HG03280 (cell line): ENCODE measurements around the gene PID1.

Source experiments
- ATAC-seq: cut with Tn5 transposase; IDR thresholded peaks from one replicate; pipeline ENCODE4 v1.9.1; 2021; ENCODE audit warnings: mild to moderate bottlenecking, moderate library complexity; ENCODE audit not compliant: unreplicated experiment

Gene PID1

GRCh38 chr2:229261599-229261998 is 9.5 kb downstream of the PID1 start:
- ATAC-seq = no peak

- no peak for ATAC-seq
These were observed 10.0 kb downstream of the PID1 start for GRCh38 chr2:229261076-229261475.

- ATAC-seq = no peak
These were observed 13.1 kb downstream of the PID1 start for GRCh38 chr2:229257985-229258384.

GRCh38 chr2:229256376-229256775 is 14.7 kb downstream of the PID1 start:
- no peak for ATAC-seq

GRCh38 chr2:229254206-229254605 is 16.9 kb downstream of the PID1 start:
- no peak for ATAC-seq

- no peak for ATAC-seq
These were observed 18.1 kb downstream of the PID1 start for GRCh38 chr2:229252996-229253395.

GRCh38 chr2:229252280-229252679 is 18.8 kb downstream of the PID1 start:
- no peak for ATAC-seq

- ATAC-seq = no peak
These were observed 21.6 kb downstream of the PID1 start for GRCh38 chr2:229249536-229249935.

- no peak for ATAC-seq
These were observed 24.8 kb downstream of the PID1 start for GRCh38 chr2:229246334-229246733.

- no peak for ATAC-seq
These were observed 26.1 kb downstream of the PID1 start for GRCh38 chr2:229244975-229245374.

- ATAC-seq = no peak
These were observed 27.1 kb downstream of the PID1 start for GRCh38 chr2:229243890-229244560.

GRCh38 chr2:229240984-229241491 is 30.0 kb downstream of the PID1 start:
- no peak for ATAC-seq

- ATAC-seq = no peak
These were observed 32.1 kb downstream of the PID1 start for GRCh38 chr2:229239021-229239420.

GRCh38 chr2:229237270-229237669 is 33.8 kb downstream of the PID1 start:
- ATAC-seq = no peak

GRCh38 chr2:229235131-229235914 is 35.8 kb downstream of the PID1 start:
- no peak for ATAC-seq

- no peak for ATAC-seq
These were observed 39.2 kb downstream of the PID1 start for GRCh38 chr2:229231885-229232284.

GRCh38 chr2:229231328-229231868 is 39.7 kb downstream of the PID1 start:
- ATAC-seq = no peak

- no peak for ATAC-seq
These were observed 40.2 kb downstream of the PID1 start for GRCh38 chr2:229230911-229231310.

- ATAC-seq = no peak
These were observed 40.8 kb downstream of the PID1 start for GRCh38 chr2:229230256-229230655.

GRCh38 chr2:229226382-229226781 is 44.7 kb downstream of the PID1 start:
- ATAC-seq = no peak

- ATAC-seq = no peak
These were observed 48.0 kb downstream of the PID1 start for GRCh38 chr2:229223107-229223506.

- ATAC-seq = no peak
These were observed 49.4 kb downstream of the PID1 start for GRCh38 chr2:229221641-229222040.
